Keratinocyte (primary cell): ENCODE data around the gene CLHC1. TPM values are rescaled to one million over a fixed set of nuclear protein-coding genes. Genes with fewer than 3 reads are reported as not detected.

ENCODE experiments used
- DNase-seq: peaks from one replicate; pipeline ENCODE4 v3.0.0-alpha.2; 2011; ENCODE audit warnings: low read depth, missing footprints, low spot score
- FAIRE-seq: peaks from 2 replicates; lab custom pipeline; 2011; peaks lifted over from hg19 to GRCh38; lab: Jason Lieb, UNC
- H2AFZ ChIP-seq: 2 replicates; pipeline ENCODE4 v1.6.0; 2012; ENCODE audit warnings: low read length, control low read depth, inconsistent platforms; ENCODE audit not compliant: control insufficient read depth
- H3K27ac ChIP-seq: 2 replicates; pipeline ENCODE4 v1.5.1; 2011; ENCODE audit warnings: low read length; ENCODE audit not compliant: control insufficient read depth, insufficient read depth
- H3K27me3 ChIP-seq: 3 replicates; pipeline ENCODE4 v1.6.0; 2011; ENCODE audit warnings: low read length; ENCODE audit not compliant: control insufficient read depth, insufficient read depth; ENCODE audit errors: extremely low read depth
- H3K36me3 ChIP-seq, 2 experiments: 2 replicates in 1 of 2; 3 replicates in 1 of 2; pipeline ENCODE4 v1.5.1; 2011; ENCODE audit warnings: low read length in 2 of 2, mild to moderate bottlenecking in 1 of 2; ENCODE audit not compliant: control insufficient read depth in 2 of 2, insufficient read depth in 2 of 2; ENCODE audit errors: extremely low read depth in 1 of 2
- H3K4me1 ChIP-seq: 3 replicates; pipeline ENCODE4 v1.5.1; 2011; ENCODE audit warnings: low read length; ENCODE audit not compliant: control insufficient read depth, insufficient read depth; ENCODE audit errors: extremely low read depth
- H3K4me2 ChIP-seq: 3 replicates; pipeline ENCODE4 v1.6.0; 2011; ENCODE audit warnings: low read depth, low read length; ENCODE audit not compliant: control insufficient read depth, insufficient read depth; ENCODE audit errors: extremely low read depth
- H3K4me3 ChIP-seq, 3 experiments: fragments of 200-600 bp in 1 of 3; sonication (generic) in 1 of 3; 2 replicates in 2 of 3; 3 replicates in 1 of 3; pipeline ENCODE4 v1.5.1; 2011 to 2016; ENCODE audit warnings: low read length in 3 of 3, mild to moderate bottlenecking in 3 of 3, control low read depth in 2 of 3, inconsistent platforms in 1 of 3, low read depth in 1 of 3, mixed read lengths in 1 of 3, mixed run types in 1 of 3, moderate library complexity in 1 of 3; ENCODE audit not compliant: control insufficient read depth in 2 of 3, insufficient read depth in 2 of 3; ENCODE audit errors: extremely low read depth in 1 of 3
- H3K79me2 ChIP-seq: 2 replicates; pipeline ENCODE4 v1.6.0; 2012; ENCODE audit warnings: low read length; ENCODE audit not compliant: control insufficient read depth, insufficient read depth
- H3K9ac ChIP-seq: 3 replicates; pipeline ENCODE4 v1.6.0; 2011; ENCODE audit warnings: low read length; ENCODE audit not compliant: control insufficient read depth, insufficient read depth; ENCODE audit errors: extremely low read depth
- H3K9me1 ChIP-seq: 3 replicates; pipeline ENCODE4 v1.6.0; 2011; ENCODE audit warnings: low read length; ENCODE audit not compliant: control insufficient read depth, insufficient read depth; ENCODE audit errors: extremely low read depth
- H3K9me3 ChIP-seq: 2 replicates; pipeline ENCODE4 v1.5.1; 2012; ENCODE audit warnings: low read depth, low read length; ENCODE audit not compliant: control insufficient read depth
- H4K20me1 ChIP-seq: 3 replicates; pipeline ENCODE4 v1.6.0; 2011; ENCODE audit warnings: low read length; ENCODE audit not compliant: control insufficient read depth, insufficient read depth; ENCODE audit errors: extremely low read depth
- EZH2 ChIP-seq: IDR thresholded peaks from one replicate; pipeline ENCODE4 v1.6.1; 2012; ENCODE audit warnings: inconsistent platforms, mild to moderate bottlenecking, low read length, moderate library complexity
- dilution Hi-C: fragments of 300-500 bp; cut with MboI; formaldehyde crosslinking; loops from one replicate; pipeline ENCODE4 v1.7.0; 2020; ENCODE audit warnings: low sequenced_read_pairs; ENCODE audit not compliant: extremely low pct_ligation_motif_present
- polyA plus RNA-seq, 5 experiments: library from polyadenylated mRNA; depleted of rRNA in 3 of 5; stranded (reverse) in 3 of 5; stranded (forward) in 1 of 5; unstranded in 1 of 5; fragments of >200 nt; gene quantifications; 1 replicate in 1 of 5; 2 replicates in 3 of 5; 3 replicates in 1 of 5; pipeline versions ENCODE4 v1.2.1 to v1.2.3, GENCODE V29; 2011 to 2012; ENCODE audit warnings: missing spikeins in 2 of 5, low read depth in 1 of 5, low replicate concordance in 1 of 5
- TF ChIP-seq, protein P1 (sequence below), 3 experiments: IDR thresholded peaks in 1 of 3; conservative IDR thresholded peaks in 1 of 3; optimal IDR thresholded peaks in 1 of 3; 2 replicates in 2 of 3; 3 replicates in 1 of 3; pipeline versions ENCODE3 to v1.5.1; 2011; ENCODE audit warnings: low read length in 3 of 3, mild to moderate bottlenecking in 3 of 3, moderate library complexity in 2 of 3, control low read depth in 1 of 3, inconsistent platforms in 1 of 3; ENCODE audit not compliant: insufficient read depth in 2 of 3; ENCODE audit errors: extremely low read depth in 1 of 3

Gene CLHC1
- polyA plus RNA-seq, 1 donor (not counting 4 experiments of a cell fraction or from before 2014, with no cell fraction given): 15.2 TPM

DNA sequence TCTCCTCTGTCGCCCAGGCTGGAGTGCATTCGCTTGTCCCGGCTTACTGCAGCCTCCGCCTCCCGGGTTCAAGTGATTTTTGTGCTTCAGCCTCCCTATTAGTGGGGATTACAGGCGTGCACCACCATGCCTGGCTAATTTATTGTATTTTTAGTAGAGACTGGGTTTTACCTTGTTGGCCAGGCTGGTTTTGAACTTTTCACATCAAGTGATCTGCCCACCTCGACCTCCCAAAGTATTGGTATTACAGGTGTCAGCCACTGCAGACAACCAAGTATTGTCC is 1.5 kb upstream of the CLHC1 start:
- Histone ChIP-seq H3K4me3 (peak overlapping the region; percentile 89 to 91 (median 91)), H3K9ac (peak overlapping the region; percentile 98), H3K36me3 (peaks cover 12 to 31% of the 10 kb centered on the region in 2 experiments), H3K9me1 (peaks cover 2% of the 10 kb centered on the region), H3K27me3 (no peaks in the 10 kb centered on the region), H3K4me2 (peak overlapping the region; percentile 92), H3K79me2 (peaks cover 52% of the 10 kb centered on the region), H4K20me1 (no peaks in the 10 kb centered on the region), H3K27ac (peak overlapping the region; percentile 98), H2AFZ (no peak overlapping the region), H3K4me1 (peaks cover 7% of the 10 kb centered on the region), H3K9me3 (no peaks in the 10 kb centered on the region)
- dilution Hi-C loops: no loop called here
- FAIRE-seq (no peak), DNase-seq (no peak)
- TF ChIP-seq, protein P1, sequence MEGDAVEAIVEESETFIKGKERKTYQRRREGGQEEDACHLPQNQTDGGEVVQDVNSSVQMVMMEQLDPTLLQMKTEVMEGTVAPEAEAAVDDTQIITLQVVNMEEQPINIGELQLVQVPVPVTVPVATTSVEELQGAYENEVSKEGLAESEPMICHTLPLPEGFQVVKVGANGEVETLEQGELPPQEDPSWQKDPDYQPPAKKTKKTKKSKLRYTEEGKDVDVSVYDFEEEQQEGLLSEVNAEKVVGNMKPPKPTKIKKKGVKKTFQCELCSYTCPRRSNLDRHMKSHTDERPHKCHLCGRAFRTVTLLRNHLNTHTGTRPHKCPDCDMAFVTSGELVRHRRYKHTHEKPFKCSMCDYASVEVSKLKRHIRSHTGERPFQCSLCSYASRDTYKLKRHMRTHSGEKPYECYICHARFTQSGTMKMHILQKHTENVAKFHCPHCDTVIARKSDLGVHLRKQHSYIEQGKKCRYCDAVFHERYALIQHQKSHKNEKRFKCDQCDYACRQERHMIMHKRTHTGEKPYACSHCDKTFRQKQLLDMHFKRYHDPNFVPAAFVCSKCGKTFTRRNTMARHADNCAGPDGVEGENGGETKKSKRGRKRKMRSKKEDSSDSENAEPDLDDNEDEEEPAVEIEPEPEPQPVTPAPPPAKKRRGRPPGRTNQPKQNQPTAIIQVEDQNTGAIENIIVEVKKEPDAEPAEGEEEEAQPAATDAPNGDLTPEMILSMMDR (optimal IDR thresholded peaks at IDR 0.05 in 1 of 3, IDR thresholded peaks at IDR 0.05 in 1 of 3, conservative IDR thresholded peaks at IDR 0.05 in 1 of 3; ENCODE audit: extremely low read depth in 1 of 3, insufficient read depth in 2 of 3, low read length in 3 of 3): no peak
- TF ChIP-seq EZH2: no peak

DNA sequence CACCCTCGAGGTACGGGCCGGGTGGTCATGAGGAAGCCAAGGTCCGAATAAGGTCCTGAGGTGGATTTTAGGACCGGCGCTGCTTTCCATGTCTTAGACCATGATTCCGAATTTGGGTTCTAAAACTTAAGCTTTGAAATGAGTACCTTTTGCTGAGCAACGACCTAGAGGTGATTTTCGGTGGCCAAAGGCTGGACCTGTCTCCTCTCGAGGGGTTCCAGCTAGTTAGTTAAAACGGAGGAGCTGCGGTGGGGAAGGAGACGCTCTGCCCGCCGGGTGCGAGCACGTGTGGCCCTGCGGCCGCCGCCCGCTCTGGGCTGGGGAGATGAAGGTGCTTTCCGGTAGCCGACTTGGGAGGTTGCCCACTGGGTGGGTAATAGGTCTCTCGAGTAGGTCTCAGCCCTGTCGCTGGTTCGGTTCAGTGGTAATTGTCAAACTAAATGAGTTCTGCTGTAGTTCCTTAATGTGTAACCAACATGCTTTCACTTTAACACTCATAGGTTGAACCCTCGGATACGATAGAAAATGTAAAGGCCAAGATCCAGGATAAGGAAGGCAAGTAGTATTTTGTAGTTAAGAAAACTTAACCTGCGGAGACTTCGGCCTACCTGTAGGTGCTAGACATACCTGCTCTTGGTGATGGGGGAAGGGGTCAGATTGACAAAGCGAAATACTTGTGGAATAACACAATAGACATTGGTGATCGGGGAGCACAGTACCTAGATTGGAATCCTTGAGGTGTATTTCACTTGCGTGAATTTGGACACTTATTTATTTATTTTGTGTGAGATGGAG is 967 bp upstream of the CLHC1 start:
- H3K9me1 ChIP-seq: peaks cover 2% of the 10 kb centered on the region
- H3K27me3 ChIP-seq: no peaks in the 10 kb centered on the region
- dilution Hi-C loops: no loop called here
- H2AFZ ChIP-seq: peak overlapping the region; percentile 89
- peak overlapping the region; percentile 98 for H3K9ac ChIP-seq
- no peaks in the 10 kb centered on the region for H4K20me1 ChIP-seq
- H3K36me3 ChIP-seq: peaks cover 12 to 31% of the 10 kb centered on the region in 2 experiments
- no peaks in the 10 kb centered on the region for H3K9me3 ChIP-seq
- no peak for TF ChIP-seq EZH2
- TF ChIP-seq, protein P1 (optimal IDR thresholded peaks at IDR 0.05 in 1 of 3, IDR thresholded peaks at IDR 0.05 in 1 of 3, conservative IDR thresholded peaks at IDR 0.05 in 1 of 3; ENCODE audit: extremely low read depth in 1 of 3, insufficient read depth in 2 of 3, low read length in 3 of 3): no peak
- H3K4me3 ChIP-seq: peak overlapping the region; percentile 89 to 91 (median 91)
- H3K4me2 ChIP-seq: peak overlapping the region; percentile 92
- H3K79me2 ChIP-seq: peaks cover 57% of the 10 kb centered on the region
- peaks cover 7% of the 10 kb centered on the region for H3K4me1 ChIP-seq
- H3K27ac ChIP-seq: peak overlapping the region; percentile 98
- no peak for FAIRE-seq
- DNase-seq: no peak
